GM12875 (cell line): Measurements from ENCODE around the gene ANKLE2.

Source experiments
- H3K4me3 ChIP-seq: one replicate; pipeline ENCODE4 v1.5.1; 2011; ENCODE audit warnings: low read depth, low read length, control low read depth
- TF ChIP-seq, protein P1 (sequence below): IDR thresholded peaks from 2 replicates; pipeline ENCODE4 v1.5.1; 2011; ENCODE audit warnings: low read depth, mild to moderate bottlenecking, control low read depth, inconsistent platforms, low read length, moderate library complexity, borderline replicate concordance; ENCODE audit not compliant: insufficient read depth

Gene ANKLE2

DNA sequence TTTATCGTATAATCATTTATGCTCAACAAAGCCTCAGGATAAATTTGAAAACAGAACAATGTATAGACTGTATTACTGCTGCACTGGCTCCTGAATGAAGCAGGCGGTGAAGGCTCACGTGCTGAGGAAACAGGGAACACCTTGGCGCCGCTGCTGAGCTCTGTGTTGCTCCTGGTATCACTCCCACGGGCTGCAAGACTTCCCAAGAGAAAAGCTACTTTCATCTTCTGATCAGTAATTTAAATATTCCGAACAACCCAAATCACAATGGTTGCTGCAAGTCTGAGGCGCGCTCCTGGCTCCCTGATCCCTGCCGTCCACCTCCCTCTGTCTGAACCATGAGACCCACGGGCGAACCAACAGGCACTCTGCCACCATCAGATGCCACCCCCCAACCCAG is 35.2 kb downstream of the ANKLE2 start:
- TF ChIP-seq, protein P1, sequence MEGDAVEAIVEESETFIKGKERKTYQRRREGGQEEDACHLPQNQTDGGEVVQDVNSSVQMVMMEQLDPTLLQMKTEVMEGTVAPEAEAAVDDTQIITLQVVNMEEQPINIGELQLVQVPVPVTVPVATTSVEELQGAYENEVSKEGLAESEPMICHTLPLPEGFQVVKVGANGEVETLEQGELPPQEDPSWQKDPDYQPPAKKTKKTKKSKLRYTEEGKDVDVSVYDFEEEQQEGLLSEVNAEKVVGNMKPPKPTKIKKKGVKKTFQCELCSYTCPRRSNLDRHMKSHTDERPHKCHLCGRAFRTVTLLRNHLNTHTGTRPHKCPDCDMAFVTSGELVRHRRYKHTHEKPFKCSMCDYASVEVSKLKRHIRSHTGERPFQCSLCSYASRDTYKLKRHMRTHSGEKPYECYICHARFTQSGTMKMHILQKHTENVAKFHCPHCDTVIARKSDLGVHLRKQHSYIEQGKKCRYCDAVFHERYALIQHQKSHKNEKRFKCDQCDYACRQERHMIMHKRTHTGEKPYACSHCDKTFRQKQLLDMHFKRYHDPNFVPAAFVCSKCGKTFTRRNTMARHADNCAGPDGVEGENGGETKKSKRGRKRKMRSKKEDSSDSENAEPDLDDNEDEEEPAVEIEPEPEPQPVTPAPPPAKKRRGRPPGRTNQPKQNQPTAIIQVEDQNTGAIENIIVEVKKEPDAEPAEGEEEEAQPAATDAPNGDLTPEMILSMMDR, result no peak
- no peak overlapping the region for H3K4me3 ChIP-seq

DNA sequence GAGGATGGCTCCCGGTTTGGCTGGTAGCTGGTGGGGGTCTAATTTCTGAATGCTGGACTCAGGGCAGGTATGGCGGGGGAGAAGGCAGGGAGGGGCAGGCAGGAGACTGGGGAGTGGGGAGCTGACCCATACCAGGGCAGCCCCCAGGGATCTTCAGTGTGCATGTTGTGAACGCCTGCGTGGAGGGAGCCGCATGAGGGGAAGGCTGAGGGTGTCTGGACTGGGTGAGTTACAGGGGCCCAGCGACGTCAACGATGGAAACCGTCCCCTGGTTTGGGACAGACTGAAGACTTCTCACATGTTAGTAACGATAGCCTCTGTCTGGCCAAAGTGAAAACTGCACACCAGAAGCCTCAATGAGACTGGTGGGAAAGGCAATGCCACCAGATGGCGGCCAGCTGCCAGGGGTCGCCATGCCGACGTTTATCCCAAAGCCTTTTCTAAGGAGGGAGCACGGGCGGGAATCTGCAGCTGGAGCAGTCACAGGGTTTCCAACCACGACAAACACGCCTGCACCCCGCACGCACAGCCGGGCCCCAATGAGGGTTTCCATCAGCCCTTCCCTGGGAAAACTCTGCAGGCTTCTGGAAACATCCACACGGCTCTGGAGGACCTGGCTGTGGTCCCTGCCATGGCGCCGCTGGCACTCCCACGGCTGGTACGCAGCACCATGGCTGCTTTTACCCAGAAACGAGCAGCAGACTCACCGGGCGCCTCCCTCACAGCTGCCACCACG is 37.0 kb downstream of the ANKLE2 start:
- H3K4me3 ChIP-seq, result no peak overlapping the region
- TF ChIP-seq, protein P1, result no peak

DNA sequence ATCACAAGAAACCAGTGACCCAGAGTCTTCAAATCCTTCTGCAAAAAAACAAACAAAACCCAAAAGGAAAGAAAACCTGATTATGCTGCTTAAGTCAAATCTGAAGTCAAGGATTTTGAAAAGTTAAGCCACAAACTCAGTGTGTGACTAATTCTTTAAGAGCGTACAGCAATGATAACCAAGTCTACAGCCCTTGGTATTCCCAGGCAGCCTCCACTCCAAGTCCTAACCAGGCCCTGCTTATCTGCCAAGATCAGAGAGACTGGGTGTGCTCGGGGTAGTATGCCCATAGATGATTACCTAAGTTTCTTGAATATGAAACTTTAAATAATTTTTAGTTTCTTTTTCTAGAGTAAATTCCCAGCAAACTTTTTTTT is 37.9 kb downstream of the ANKLE2 start:
- TF ChIP-seq, protein P1, result no peak
- no peak overlapping the region for H3K4me3 ChIP-seq

DNA sequence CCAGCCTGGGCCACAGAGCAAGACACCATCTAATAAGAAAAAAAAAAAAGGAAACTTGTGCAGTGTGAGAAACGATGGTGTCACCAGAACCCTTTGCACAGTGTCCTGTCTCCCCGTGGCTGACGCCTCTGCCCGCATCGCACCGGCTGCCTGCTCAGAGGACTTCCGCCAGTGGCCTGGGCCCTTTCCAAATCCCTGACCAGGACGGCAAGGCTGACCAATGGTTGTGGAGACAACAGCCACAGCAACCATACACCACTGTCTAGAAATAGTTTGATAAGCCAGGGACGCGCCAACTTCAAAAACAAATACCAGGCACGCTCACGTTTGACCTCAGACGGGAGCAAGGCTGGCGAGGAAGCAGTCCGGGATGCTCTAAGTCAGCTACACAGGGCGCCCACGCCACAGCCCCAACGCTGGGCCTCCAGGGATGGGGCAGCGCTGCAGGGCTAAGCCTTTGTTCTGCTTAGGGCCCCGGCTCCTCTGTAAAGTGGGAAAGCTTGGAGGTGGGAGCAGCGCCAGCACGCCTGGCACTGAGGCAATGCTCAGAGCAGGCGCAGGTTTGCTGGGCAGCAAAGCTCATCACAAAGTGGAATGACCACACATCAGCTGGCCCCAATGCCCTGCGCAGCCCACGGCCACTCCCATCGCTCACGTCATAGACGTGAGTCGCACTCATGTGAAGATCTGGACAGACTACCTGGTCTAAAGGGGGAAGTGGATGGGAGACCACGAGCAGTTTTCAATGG is 38.4 kb downstream of the ANKLE2 start:
- no peak overlapping the region for H3K4me3 ChIP-seq
- TF ChIP-seq, protein P1, result no peak

DNA sequence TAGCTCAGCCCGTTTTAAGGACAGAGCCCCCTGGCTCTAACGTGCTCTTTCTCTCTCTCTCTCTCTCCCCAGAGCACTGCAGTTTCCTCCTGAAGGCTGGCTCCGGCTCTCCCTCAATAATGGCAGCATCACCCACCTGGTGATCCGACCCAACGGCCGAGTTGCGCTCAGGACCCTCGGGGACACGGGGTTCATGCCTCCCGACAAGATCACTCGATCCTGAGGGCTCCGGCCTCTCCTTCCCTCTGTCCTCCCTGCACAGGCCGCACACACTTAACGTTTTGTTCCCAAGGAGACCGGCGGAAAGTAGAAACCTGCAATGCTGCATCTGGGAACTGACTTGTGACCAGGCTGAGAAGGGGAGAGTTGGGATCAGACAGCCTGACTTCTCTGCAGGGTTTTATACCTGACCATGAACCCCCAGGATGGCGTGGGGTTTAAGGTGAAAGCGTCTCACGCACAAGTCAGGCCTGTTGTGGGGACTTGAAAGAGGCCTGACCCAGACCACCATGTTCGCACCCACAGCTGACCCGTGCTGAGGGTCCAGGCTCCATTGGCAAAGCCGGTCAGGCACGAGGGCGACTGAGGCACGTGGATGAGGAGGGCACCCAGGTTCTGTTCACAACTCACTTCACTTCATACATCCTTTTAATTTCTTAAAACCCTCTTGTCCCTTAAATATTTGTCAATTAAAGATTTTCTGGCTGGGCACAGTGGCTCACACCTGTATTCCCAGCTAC is 40.9 kb downstream of the ANKLE2 start:
- H3K4me3 ChIP-seq, result no peak overlapping the region
- TF ChIP-seq, protein P1, result no peak

DNA sequence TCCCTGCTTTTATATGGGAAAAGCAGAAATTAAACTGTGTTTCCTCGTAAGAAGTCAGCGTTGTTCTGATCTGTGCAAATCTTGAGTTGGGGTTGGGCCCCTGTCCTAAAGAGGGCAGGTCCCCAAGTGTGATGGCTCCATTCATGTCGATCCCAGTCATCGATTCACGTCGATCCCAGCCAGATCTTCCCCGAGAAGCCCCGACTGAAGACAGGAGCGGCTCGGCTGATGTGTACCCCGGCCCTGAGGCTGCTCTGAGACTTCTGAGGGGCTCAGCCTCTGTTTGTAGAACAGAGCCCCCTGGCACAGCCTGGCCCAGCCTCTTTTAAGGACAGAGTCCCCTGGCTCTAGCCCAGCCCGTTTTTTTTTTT is 41.7 kb downstream of the ANKLE2 start:
- TF ChIP-seq, protein P1, result no peak
- no peak overlapping the region for H3K4me3 ChIP-seq
